ENCODE results near the gene DPYD.
A peak's percentile ranks its signal among the peaks of the same experiment; 100 is the strongest.

Gene DPYD

DNA sequence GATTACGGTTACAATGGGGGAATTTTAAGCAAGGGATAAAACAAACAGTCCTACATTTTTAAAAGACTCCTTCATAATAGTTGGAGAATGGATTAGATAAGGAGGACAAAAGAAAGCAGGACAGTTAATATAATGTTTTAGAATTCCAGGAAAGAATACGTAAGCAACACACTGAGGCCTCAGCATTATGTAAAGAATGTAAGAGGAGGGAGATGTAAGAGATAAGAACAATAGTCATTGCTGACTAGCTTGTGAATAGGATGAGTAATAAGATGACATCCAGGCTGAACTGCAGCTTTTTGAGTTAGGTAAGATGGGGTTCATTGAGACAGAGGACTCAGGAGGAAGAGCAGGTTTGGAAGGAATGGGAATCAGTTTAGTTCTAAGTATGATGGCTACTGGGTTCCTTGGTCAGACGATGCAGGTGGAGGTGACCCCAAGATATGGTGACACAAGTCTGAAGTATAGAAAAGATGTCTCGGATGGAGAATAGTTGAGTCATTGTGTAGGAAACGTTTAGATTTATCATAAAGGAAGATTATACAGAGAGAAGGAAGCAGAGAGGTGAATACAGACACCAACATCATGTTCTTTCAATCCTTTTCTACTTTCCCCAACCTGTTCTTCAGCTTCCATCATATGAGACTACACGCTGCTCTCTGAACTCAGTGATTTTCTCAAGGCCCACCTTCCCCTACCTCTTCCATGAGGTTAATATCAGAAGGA lies 826.4 kb downstream of the DPYD start:
- Histone ChIP-seq H3K4me3 (ENCODE audit: low read depth, low read length) (peak overlapping the region; percentile 38), H3K27ac (ENCODE audit: low read depth, low read length) (peak overlapping the region; percentile 93), H3K36me3 (ENCODE audit: insufficient read depth, low read length) (peaks cover 9% of the 10 kb centered on the region; the same call in 1 of the 2 replicates), H3K4me1 (ENCODE audit: control insufficient read depth, insufficient read depth, low read length, unreplicated experiment) (peaks cover 16% of the 10 kb centered on the region), H3K79me2 (ENCODE audit: control insufficient read depth, insufficient read depth, low read length, unreplicated experiment) (no peaks in the 10 kb centered on the region), H2AFZ (ENCODE audit: low read length, unreplicated experiment) (peak overlapping the region; percentile 17), H3K27me3 (ENCODE audit: insufficient read depth, low read length) (no peaks in the 10 kb centered on the region)

DNA sequence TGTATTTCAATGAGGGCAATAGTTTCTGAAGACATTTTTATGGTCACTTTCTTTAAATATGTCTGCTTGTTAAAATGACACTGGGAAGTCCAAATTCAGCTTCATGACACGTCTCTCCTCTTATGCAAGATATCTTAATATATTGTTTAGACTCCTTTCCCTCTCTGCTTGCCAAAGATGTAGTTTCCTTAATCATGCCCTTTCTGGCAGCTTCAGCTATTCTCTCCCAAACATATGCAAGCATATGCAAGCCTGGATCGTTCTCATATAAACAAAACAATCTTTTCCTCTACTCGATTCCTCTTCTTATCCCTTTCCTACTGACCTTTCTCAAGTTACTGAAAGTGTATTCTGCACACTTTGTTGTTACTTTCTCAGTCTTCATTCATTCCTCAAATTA lies 827.1 kb downstream of the DPYD start:
- Histone ChIP-seq H3K4me1 (ENCODE audit: control insufficient read depth, insufficient read depth, low read length, unreplicated experiment) (peaks cover 16% of the 10 kb centered on the region), H3K4me3 (ENCODE audit: low read depth, low read length) (peak overlapping the region; percentile 38), H3K36me3 (ENCODE audit: insufficient read depth, low read length) (peaks cover 9% of the 10 kb centered on the region; the same call in 1 of the 2 replicates), H2AFZ (ENCODE audit: low read length, unreplicated experiment) (peak overlapping the region; percentile 17), H3K27ac (ENCODE audit: low read depth, low read length) (peak overlapping the region; percentile 93), H3K27me3 (ENCODE audit: insufficient read depth, low read length) (no peaks in the 10 kb centered on the region), H3K79me2 (ENCODE audit: control insufficient read depth, insufficient read depth, low read length, unreplicated experiment) (no peaks in the 10 kb centered on the region)

DNA sequence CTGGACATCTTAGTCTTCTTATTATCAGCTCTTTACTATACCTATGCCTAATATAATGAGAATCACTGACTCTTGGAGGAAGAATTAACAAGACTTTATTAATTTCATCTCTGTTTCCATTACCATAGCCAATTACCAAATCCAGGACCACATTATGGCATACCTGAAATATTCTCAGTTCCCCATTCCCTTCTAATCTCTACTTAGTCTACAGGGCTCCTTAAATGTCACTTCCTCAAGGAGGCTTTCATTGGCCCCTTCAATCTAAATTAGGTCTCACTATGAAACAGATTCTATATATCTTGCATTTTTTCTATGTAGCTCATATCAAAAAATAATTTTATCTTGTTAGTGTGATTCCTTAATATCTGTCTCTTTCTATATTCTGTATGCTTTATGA lies 828.0 kb downstream of the DPYD start:
- peak overlapping the region; percentile 93; the same call in 1 of the 2 replicates for H3K27ac ChIP-seq (ENCODE audit: low read depth, low read length)
- H3K27me3 ChIP-seq (ENCODE audit: insufficient read depth, low read length), result no peaks in the 10 kb centered on the region
- H3K36me3 ChIP-seq (ENCODE audit: insufficient read depth, low read length), result peaks cover 9% of the 10 kb centered on the region; the same call in 1 of the 2 replicates
- H3K79me2 ChIP-seq (ENCODE audit: control insufficient read depth, insufficient read depth, low read length, unreplicated experiment), result no peaks in the 10 kb centered on the region
- no peak overlapping the region for H3K4me3 ChIP-seq (ENCODE audit: low read depth, low read length)
- no peak overlapping the region for H2AFZ ChIP-seq (ENCODE audit: low read length, unreplicated experiment)
- peaks cover 16% of the 10 kb centered on the region for H3K4me1 ChIP-seq (ENCODE audit: control insufficient read depth, insufficient read depth, low read length, unreplicated experiment)

DNA sequence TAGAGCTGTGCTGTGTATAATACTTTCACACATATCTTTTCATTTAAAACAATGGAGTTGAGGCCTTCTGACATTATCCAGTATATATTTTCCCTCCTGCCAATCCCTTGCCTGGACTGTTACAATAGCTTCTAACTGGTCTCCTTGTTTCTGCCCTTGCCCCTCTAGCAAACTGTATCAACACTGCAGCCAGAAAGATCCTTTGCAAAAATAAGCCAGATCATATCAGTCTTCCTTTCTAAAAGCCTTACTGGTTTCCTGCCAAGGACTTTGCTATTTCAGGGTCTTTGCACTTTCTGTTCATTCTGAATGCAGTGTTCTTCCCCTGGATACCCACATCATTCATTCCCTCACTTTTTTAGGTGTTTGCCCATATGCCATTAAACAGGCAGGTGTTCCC lies 829.2 kb downstream of the DPYD start:
- H2AFZ ChIP-seq (ENCODE audit: low read length, unreplicated experiment), result no peak overlapping the region
- peaks cover 16% of the 10 kb centered on the region for H3K4me1 ChIP-seq (ENCODE audit: control insufficient read depth, insufficient read depth, low read length, unreplicated experiment)
- H3K79me2 ChIP-seq (ENCODE audit: control insufficient read depth, insufficient read depth, low read length, unreplicated experiment), result no peaks in the 10 kb centered on the region
- no peaks in the 10 kb centered on the region for H3K27me3 ChIP-seq (ENCODE audit: insufficient read depth, low read length)
- H3K27ac ChIP-seq (ENCODE audit: low read depth, low read length), result no peak overlapping the region
- no peaks in the 10 kb centered on the region for H3K36me3 ChIP-seq (ENCODE audit: insufficient read depth, low read length)
- no peak overlapping the region for H3K4me3 ChIP-seq (ENCODE audit: low read depth, low read length)

DNA sequence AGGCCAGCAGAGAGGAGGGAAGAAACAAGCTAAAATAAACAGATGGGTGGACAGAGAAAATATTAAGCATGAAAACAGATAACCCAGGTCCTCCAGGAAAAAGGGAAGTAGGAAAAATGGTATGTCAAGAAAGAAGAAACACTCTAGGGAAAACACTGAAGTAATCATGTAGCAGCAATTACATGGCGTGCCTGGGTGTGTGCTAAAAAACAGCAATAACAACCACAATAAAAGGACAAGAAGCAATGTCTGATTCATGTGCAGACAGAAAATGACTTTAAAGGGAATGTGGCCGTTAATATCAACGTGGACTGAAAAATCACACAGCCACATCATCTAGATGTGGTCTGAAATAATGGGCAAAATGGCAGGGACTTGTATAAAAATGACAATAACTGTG lies 829.6 kb downstream of the DPYD start:
- Histone ChIP-seq H3K27me3 (ENCODE audit: insufficient read depth, low read length) (no peaks in the 10 kb centered on the region), H3K36me3 (ENCODE audit: insufficient read depth, low read length) (no peaks in the 10 kb centered on the region)

DNA sequence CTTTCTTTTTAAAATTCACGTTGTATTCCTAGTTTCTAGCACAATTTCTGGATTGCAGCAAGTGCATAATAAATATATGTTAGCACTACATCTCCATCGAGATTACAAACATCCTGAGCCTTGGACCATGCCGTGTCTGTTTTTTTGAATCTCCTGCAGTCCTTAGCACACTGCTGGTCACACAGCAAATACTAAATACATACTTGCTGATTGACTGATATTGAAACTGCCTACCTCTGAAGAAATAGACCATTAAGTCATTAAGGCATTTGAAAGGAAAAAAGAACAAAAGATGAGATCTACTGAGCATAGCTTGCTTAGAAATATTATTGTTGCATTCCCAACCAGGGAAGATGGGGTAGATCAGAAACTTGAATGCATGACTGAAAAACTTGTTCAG lies 830.1 kb downstream of the DPYD start:
- Histone ChIP-seq H3K27me3 (ENCODE audit: insufficient read depth, low read length) (no peaks in the 10 kb centered on the region), H3K4me3 (ENCODE audit: low read depth, low read length) (no peak overlapping the region), H3K27ac (ENCODE audit: low read depth, low read length) (no peak overlapping the region), H3K36me3 (ENCODE audit: insufficient read depth, low read length) (no peaks in the 10 kb centered on the region), H2AFZ (ENCODE audit: low read length, unreplicated experiment) (no peak overlapping the region), H3K4me1 (ENCODE audit: control insufficient read depth, insufficient read depth, low read length, unreplicated experiment) (peaks cover 16% of the 10 kb centered on the region), H3K79me2 (ENCODE audit: control insufficient read depth, insufficient read depth, low read length, unreplicated experiment) (no peaks in the 10 kb centered on the region)

More for the DNA sequence above, 829.6 kb downstream of the DPYD start:
- Histone ChIP-seq H3K27ac (ENCODE audit: low read depth, low read length) (no peak overlapping the region), H3K79me2 (ENCODE audit: control insufficient read depth, insufficient read depth, low read length, unreplicated experiment) (no peaks in the 10 kb centered on the region), H2AFZ (ENCODE audit: low read length, unreplicated experiment) (no peak overlapping the region), H3K4me3 (ENCODE audit: low read depth, low read length) (no peak overlapping the region), H3K4me1 (ENCODE audit: control insufficient read depth, insufficient read depth, low read length, unreplicated experiment) (peaks cover 16% of the 10 kb centered on the region)

DNA sequence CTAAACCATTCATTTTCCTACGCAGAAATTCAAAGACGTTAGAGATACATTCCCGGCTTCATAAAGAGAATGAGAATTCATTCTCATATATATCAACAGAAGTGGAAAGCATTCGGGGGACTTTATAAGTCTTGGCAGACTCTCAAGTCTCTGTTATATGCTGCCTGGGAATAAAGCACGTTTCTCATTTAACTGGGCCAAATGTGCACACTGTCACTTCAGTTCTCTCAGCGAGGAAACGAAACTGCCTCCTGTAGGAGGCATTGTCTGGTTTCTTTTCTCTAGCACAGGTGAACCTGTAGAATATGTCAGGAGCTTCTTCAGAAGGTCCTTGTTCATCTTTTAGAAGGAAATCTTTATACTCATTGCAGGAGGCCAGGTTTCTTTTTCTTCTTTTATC lies 831.7 kb downstream of the DPYD start:
- Histone ChIP-seq H3K27ac (ENCODE audit: low read depth, low read length) (no peak overlapping the region), H3K79me2 (ENCODE audit: control insufficient read depth, insufficient read depth, low read length, unreplicated experiment) (no peaks in the 10 kb centered on the region), H2AFZ (ENCODE audit: low read length, unreplicated experiment) (no peak overlapping the region), H3K4me3 (ENCODE audit: low read depth, low read length) (no peak overlapping the region), H3K36me3 (ENCODE audit: insufficient read depth, low read length) (no peaks in the 10 kb centered on the region), H3K4me1 (ENCODE audit: control insufficient read depth, insufficient read depth, low read length, unreplicated experiment) (peaks cover 11% of the 10 kb centered on the region), H3K27me3 (ENCODE audit: insufficient read depth, low read length) (no peaks in the 10 kb centered on the region)

DNA sequence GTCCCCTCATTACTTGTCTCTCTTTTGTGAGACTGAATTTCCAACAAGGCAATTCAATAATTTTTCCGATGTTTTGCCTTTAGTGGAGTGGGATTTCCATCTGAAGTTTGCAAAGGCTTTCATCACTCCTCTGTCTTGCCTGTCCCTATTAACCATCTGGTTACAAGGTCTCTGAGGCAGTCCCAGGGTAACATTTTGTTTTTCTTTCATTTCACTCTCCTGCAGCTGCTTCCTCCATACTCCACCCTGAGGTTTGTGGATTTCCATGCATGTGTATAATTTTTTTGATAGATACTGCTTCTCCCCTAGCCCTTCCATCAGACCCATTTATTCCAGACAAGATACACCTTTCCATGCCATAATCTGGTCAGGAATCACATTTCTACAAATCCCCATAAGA lies 832.4 kb downstream of the DPYD start:
- Histone ChIP-seq H3K79me2 (ENCODE audit: control insufficient read depth, insufficient read depth, low read length, unreplicated experiment) (no peaks in the 10 kb centered on the region), H2AFZ (ENCODE audit: low read length, unreplicated experiment) (no peak overlapping the region), H3K4me3 (ENCODE audit: low read depth, low read length) (no peak overlapping the region), H3K27me3 (ENCODE audit: insufficient read depth, low read length) (no peaks in the 10 kb centered on the region), H3K4me1 (ENCODE audit: control insufficient read depth, insufficient read depth, low read length, unreplicated experiment) (peaks cover 4% of the 10 kb centered on the region), H3K27ac (ENCODE audit: low read depth, low read length) (no peak overlapping the region), H3K36me3 (ENCODE audit: insufficient read depth, low read length) (no peaks in the 10 kb centered on the region)

DNA sequence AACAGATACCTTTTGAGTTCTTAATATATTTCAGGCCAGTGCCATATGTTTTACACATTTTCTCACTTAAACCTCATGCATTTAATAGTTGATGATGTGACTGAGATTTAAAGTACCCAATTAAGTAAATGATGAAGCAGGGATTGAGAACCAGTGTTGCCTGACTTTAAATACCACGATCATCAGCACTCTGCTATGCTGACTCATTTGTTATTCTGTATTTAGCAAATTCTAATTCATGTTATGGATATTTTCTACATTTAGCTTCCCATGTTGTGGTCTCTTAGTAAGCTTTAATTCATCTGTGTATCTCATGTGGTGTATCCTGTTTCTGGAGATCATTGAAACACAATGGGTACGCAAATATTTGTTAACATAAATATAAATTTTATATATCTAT lies 836.3 kb downstream of the DPYD start:
- H3K36me3 ChIP-seq (ENCODE audit: insufficient read depth, low read length), result no peaks in the 10 kb centered on the region
- no peaks in the 10 kb centered on the region for H3K79me2 ChIP-seq (ENCODE audit: control insufficient read depth, insufficient read depth, low read length, unreplicated experiment)
- H3K27me3 ChIP-seq (ENCODE audit: insufficient read depth, low read length), result no peaks in the 10 kb centered on the region
- no peak overlapping the region for H2AFZ ChIP-seq (ENCODE audit: low read length, unreplicated experiment)
- no peak overlapping the region for H3K27ac ChIP-seq (ENCODE audit: low read depth, low read length)
- no peaks in the 10 kb centered on the region for H3K4me1 ChIP-seq (ENCODE audit: control insufficient read depth, insufficient read depth, low read length, unreplicated experiment)
- no peak overlapping the region for H3K4me3 ChIP-seq (ENCODE audit: low read depth, low read length)

DNA sequence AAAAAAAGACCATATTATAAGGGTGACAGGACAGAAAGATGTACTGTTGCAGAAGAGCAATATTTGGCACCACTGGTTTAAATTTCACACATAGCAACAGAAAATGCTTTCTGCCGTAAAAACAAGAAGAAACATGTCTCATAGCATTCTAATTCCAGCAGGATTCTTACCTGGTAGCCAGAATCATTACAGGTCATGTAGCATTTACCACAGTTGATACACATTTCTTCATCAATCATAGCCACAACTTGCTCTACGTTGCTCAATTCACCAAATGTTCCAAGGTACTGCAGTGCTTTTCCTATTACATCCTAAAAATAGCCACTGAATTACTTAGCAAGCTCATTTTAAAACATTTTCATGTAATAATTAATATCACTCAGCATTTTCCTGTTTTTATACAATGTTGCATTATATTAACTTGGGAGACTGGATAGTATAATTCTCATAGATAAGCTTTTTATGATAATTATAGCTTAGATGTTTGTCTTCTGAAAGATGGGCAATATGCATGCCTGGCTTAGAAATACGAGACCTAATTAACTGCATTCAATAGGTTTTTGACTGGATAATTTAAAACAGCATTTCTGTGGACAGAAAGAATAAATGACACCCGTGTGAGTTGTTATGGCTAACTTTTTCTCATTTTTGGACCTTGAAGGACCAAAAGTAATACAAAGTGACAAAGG lies 838.5 kb downstream of the DPYD start:
- no peak overlapping the region for H3K27ac ChIP-seq (ENCODE audit: low read depth, low read length)
- H2AFZ ChIP-seq (ENCODE audit: low read length, unreplicated experiment), result no peak overlapping the region
- 0 out of 2 replicates have a peak, but pooled peaks cover 6% of the 10 kb centered on the region for H3K36me3 ChIP-seq (ENCODE audit: insufficient read depth, low read length)
- no peaks in the 10 kb centered on the region for H3K4me1 ChIP-seq (ENCODE audit: control insufficient read depth, insufficient read depth, low read length, unreplicated experiment)
- H3K27me3 ChIP-seq (ENCODE audit: insufficient read depth, low read length), result no peaks in the 10 kb centered on the region
- H3K4me3 ChIP-seq (ENCODE audit: low read depth, low read length), result no peak overlapping the region
- no peaks in the 10 kb centered on the region for H3K79me2 ChIP-seq (ENCODE audit: control insufficient read depth, insufficient read depth, low read length, unreplicated experiment)

DNA sequence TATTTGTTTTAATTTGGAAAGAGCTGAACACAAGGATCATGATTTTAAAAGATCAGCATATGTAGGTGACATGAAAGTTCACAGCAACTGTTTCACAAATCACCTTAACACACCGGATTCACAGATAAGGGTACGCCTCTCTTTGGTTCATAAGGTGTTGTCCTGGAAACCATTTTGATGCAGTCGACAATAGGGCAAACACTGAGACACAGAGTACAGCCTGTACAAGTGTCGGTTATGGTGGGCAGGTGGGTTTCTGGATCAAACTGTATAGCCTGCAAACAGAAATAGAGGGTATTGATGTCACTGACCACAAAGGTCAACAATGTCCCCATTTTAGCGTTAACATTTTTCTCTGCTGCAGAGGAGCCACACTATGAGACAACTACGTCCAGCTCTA lies 842.0 kb downstream of the DPYD start:
- Histone ChIP-seq H3K27ac (ENCODE audit: low read depth, low read length) (no peak overlapping the region), H3K79me2 (ENCODE audit: control insufficient read depth, insufficient read depth, low read length, unreplicated experiment) (no peaks in the 10 kb centered on the region), H3K27me3 (ENCODE audit: insufficient read depth, low read length) (no peaks in the 10 kb centered on the region), H2AFZ (ENCODE audit: low read length, unreplicated experiment) (no peak overlapping the region), H3K36me3 (ENCODE audit: insufficient read depth, low read length) (peaks cover 6% of the 10 kb centered on the region; the same call in 1 of the 2 replicates), H3K4me1 (ENCODE audit: control insufficient read depth, insufficient read depth, low read length, unreplicated experiment) (no peaks in the 10 kb centered on the region), H3K4me3 (ENCODE audit: low read depth, low read length) (no peak overlapping the region)

All from ACC112 (cell line).